ENCODE data around the gene IHH. TPM values are rescaled to one million over a fixed set of nuclear protein-coding genes. Genes with fewer than 3 reads are reported as not detected.

Gene IHH
- 0.13 TPM in 1 of 2 replicates, not detected in the other for total RNA-seq

DNA sequence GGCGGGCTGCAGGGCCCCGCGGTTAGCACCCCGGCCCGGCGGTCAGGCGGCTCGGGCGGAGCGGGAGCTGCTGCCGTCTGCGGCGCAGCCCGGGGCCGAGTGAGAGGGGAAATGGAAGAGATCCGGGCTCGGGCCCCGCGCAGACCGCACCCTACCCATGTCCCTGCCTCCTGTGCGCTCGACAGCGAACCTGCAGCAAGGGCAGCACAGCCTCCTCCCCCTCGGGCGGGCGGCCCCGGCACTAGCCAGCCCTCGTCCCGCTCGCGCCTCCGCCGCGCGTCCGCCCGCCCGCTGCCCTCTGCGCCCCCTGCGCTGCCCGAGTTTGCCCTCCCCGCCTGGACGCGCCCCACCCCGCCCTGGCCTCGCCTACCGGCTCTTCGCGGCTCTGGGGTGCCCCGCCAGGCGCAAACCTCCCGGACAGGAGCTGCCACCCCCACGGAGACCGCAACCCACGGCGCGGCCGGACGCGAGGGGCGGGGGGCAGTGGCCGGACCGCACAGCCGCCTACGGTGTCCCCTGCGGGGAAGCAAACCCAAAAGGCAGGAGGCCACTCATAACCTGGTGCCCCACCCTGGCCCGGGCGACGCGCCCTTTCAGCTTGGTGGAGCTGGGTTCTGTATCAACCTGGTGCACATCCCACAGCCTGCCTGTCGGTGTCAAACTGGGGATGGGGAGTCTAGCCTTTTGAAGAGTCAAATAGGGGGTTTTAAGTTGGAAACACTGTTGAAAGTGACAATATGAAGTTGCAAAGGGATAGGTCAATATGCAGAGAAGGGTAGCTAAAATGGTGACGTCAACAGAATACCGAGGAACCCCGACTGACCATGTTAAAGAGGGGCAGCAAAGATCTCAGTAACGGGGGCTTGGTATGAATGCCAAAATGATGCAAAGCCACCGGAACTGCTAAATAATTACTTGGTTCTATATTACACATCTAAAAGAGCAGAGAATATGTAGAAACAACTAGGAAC lies at the start of gene IHH:
TSS of gene IHH (minus strand) at position 101 of the 971 bp plus-strand sequence. CDS start 454 bp downstream, outside the sequence.

DNA sequence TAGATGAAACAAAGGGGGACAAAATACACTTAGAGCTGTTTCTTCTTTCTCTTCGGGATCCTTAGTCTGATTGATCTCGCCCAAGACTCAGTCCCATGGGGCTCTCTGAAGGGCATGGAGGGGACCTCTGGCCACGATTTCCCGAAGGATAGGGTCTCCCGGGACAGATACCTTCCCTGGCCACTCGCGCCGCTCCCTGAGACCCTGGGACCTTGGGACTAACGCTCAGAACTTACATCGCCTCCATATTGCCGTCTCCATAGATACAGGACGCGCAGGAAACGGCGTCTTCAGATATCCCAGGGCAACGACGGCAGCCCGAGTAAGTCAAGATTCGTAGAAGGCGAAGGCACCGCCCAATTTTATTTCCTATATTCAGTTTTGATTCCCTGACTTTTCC lies 19.5 kb downstream of the IHH start, which contains the start of gene CFAP65:
TSS of gene CFAP65 (minus strand) at position 265 of the 400 bp plus-strand sequence. CDS start 2,468 bp downstream, outside the sequence.

Small RNAs within 50 kb of the gene (small RNA-seq; reads per million reads assigned to genes)
- not detected for gene MIR3131
- not detected for gene RN7SL764P

Other genes starting within 250 kb of the IHH start
- gene PRKAG3, start 229.1 kb downstream of the IHH start, total RNA-seq, result not detected in 2 replicates
- gene WNT6, start 201.1 kb downstream of the IHH start, total RNA-seq, result not detected in 2 replicates
- gene WNT10A, start 180.1 kb downstream of the IHH start, total RNA-seq, result 0.07 TPM in 1 of 2 replicates, not detected in the other
- not detected in 2 replicates for gene CDK5R2, start 101.3 kb downstream of the IHH start, total RNA-seq
- not detected in 2 replicates for gene FEV, start 75.7 kb downstream of the IHH start, total RNA-seq
- not detected in 2 replicates for gene CRYBA2, start 67.5 kb downstream of the IHH start, total RNA-seq
- not detected in 2 replicates for gene CFAP65, start 19.4 kb downstream of the IHH start, total RNA-seq
- 21.4 and 21.9 TPM in 2 replicates for gene NHEJ1, start 99.9 kb upstream of the IHH start, total RNA-seq
- 1.8 and 2.1 TPM in 2 replicates for gene SLC23A3, start 109.1 kb upstream of the IHH start, total RNA-seq
- 19.5 and 20.2 TPM in 2 replicates for gene CNPPD1, start 116.0 kb upstream of the IHH start, total RNA-seq
- gene RETREG2, start 117.4 kb upstream of the IHH start, total RNA-seq, result 46.5 and 54.5 TPM in 2 replicates
- 13.8 and 13.9 TPM in 2 replicates for gene ZFAND2B, start 145.9 kb upstream of the IHH start, total RNA-seq
- gene ABCB6, start 158.0 kb upstream of the IHH start, total RNA-seq, result 22.3 and 25.8 TPM in 2 replicates
- 39.1 and 67.8 TPM in 2 replicates for gene ATG9A, start 168.7 kb upstream of the IHH start, total RNA-seq
- 29.2 and 29.9 TPM in 2 replicates for gene ANKZF1, start 168.9 kb upstream of the IHH start, total RNA-seq
- 5.0 and 5.1 TPM in 2 replicates for gene GLB1L, start 184.5 kb upstream of the IHH start, total RNA-seq
- 19.5 and 29.9 TPM in 2 replicates for gene STK16, start 184.6 kb upstream of the IHH start, total RNA-seq
- not detected in 2 replicates for gene TUBA4B, start 192.3 kb upstream of the IHH start, total RNA-seq
- gene TUBA4A, start 193.0 kb upstream of the IHH start, total RNA-seq, result 50.7 and 51.4 TPM in 2 replicates
- gene DNAJB2, start 218.4 kb upstream of the IHH start, total RNA-seq, result 13.7 and 15.4 TPM in 2 replicates
- gene PTPRN, start 248.5 kb upstream of the IHH start, total RNA-seq, result not detected in 2 replicates

Data from thoracic aorta endothelial cell (primary cell).